ENCODE results near the gene COMMD7.

DNA sequence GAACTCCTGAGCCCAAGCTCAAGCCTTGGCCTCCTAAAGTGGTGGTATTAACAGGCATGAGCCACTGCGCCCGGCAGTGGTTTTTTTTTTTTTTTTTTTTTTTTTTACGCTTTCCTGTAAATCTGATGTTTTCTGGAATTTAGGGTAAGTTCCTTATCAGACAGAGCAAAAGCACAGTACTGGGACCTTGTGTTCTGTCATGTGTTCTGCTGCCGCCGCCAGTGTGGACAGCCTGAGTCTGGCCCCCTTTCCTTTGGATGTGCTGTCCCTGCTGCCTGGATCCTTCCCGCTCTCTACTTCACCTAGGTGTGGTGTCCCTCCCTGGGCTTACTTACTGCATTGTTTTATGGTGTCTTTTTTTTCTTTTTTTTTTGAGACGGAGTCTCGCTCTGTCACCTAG, 30.6 kb upstream of the COMMD7 start:
- no peak for TF ChIP-seq POLR2A (IDR thresholded peaks at IDR 0.05; ENCODE audit: low read depth, low read length)
- TF ChIP-seq, protein P1, sequence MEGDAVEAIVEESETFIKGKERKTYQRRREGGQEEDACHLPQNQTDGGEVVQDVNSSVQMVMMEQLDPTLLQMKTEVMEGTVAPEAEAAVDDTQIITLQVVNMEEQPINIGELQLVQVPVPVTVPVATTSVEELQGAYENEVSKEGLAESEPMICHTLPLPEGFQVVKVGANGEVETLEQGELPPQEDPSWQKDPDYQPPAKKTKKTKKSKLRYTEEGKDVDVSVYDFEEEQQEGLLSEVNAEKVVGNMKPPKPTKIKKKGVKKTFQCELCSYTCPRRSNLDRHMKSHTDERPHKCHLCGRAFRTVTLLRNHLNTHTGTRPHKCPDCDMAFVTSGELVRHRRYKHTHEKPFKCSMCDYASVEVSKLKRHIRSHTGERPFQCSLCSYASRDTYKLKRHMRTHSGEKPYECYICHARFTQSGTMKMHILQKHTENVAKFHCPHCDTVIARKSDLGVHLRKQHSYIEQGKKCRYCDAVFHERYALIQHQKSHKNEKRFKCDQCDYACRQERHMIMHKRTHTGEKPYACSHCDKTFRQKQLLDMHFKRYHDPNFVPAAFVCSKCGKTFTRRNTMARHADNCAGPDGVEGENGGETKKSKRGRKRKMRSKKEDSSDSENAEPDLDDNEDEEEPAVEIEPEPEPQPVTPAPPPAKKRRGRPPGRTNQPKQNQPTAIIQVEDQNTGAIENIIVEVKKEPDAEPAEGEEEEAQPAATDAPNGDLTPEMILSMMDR (conservative IDR thresholded peaks at IDR 0.05; ENCODE audit: low read depth, low read length) = no peak
- TF ChIP-seq RFX5 (IDR thresholded peaks at IDR 0.05; ENCODE audit: low read depth, low read length) = no peak
- TF ChIP-seq FOS (IDR thresholded peaks at IDR 0.05; ENCODE audit: low read depth, low read length) = no peak
- no peak for TF ChIP-seq MAZ (IDR thresholded peaks at IDR 0.05; ENCODE audit: borderline replicate concordance, low read depth, low read length)
- no peak for TF ChIP-seq RAD21 (IDR thresholded peaks at IDR 0.05; ENCODE audit: low read length)
- no peak for TF ChIP-seq CEBPB (IDR thresholded peaks at IDR 0.05; ENCODE audit: low read depth, low read length)
- no peak for TF ChIP-seq NFE2L2 (IDR thresholded peaks at IDR 0.05; ENCODE audit: low read depth, low read length)
- TF ChIP-seq MAFK (IDR thresholded peaks at IDR 0.05; ENCODE audit: low read depth, low read length) = no peak
- TF ChIP-seq, protein P2, sequence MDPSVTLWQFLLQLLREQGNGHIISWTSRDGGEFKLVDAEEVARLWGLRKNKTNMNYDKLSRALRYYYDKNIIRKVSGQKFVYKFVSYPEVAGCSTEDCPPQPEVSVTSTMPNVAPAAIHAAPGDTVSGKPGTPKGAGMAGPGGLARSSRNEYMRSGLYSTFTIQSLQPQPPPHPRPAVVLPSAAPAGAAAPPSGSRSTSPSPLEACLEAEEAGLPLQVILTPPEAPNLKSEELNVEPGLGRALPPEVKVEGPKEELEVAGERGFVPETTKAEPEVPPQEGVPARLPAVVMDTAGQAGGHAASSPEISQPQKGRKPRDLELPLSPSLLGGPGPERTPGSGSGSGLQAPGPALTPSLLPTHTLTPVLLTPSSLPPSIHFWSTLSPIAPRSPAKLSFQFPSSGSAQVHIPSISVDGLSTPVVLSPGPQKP (IDR thresholded peaks at IDR 0.05; ENCODE audit: borderline replicate concordance, low read depth, low read length) = no peak
- TF ChIP-seq BHLHE40 (IDR thresholded peaks at IDR 0.05; ENCODE audit: low read depth, low read length) = no peak

Data from IMR-90 (cell line).